SKM-1 (cell line): ENCODE measurements around the gene ADGRG3.
A peak's percentile ranks its signal among the peaks of the same experiment; 100 is the strongest.

Experiments
- DNase-seq: peaks from one replicate; lab custom pipeline; 2025; ENCODE audit not compliant: unreplicated experiment; lab: John Stamatoyannopoulos, UW

ADGRG3 gene

GRCh38 chr16:57734925-57735754 is 67.0 kb downstream of the ADGRG3 start:
- DNase-seq: peak; percentile 99

GRCh38 chr16:57735755-57736418 is 67.8 kb downstream of the ADGRG3 start, which contains the start of gene KATNB1:
Gene KATNB1 (plus strand): TSS chr16:57735770. CDS start chr16:57737244, 1,474 bp downstream.
- DNase-seq: no peak

DNA sequence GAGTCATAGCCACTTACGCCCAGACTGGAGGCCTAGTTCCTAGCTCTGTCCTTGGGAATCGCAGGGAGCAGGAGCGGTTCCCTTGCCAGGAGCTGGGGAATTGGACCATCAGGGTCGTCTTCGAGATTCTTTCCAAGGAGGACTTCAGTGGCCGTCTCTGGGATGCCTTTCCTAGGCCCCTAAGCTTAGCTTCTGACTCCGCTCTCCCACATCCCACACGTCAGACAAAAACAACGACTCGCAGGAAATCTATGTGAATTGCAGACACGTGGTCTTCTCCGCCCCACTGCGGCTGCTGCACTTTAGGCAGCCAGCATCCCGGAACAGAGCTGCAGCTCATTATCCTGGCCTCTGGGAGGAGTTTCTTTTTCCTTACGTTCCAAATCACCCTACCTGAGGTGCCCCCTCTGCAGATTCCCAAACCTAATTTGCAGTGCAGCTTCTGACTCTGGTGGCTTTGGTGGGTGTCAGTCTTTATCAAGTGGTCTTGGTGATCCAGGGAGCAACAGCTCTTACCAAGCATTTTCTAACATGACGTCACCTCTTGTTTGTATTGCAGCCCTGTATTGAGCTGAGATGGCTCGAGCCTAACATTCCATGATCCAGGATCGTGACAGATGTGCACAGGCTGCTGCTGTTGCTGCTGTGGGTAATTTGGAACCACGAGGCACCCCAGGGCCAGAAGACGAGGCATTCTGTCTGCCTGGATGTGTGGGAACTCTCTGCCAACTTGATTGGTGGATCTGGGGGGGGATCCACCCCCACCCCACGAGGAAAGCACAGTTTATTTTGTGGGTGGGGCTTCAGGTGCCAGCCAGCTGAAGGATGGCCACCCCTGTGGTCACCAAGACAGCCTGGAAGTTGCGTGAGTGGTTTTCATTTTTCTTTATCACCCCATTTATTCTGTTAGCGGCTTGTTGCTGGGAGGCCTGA is 68.6 kb downstream of the ADGRG3 start:
- DNase-seq: no peak

- DNase-seq: no peak
These were observed 70.7 kb downstream of the ADGRG3 start for GRCh38 chr16:57738844-57739243.
